WERI-Rb-1 (cell line): ENCODE results near the gene CDC45.

ENCODE experiments used
- DNase-seq: peaks from one replicate; pipeline ENCODE4 v3.0.0-alpha.2; 2020
- H3K27ac ChIP-seq: fragments of 250-450 bp; sonication (Bioruptor Pico); 2 replicates; pipeline ENCODE4 v1.5.1; 2020; ENCODE audit warnings: mild to moderate bottlenecking, moderate library complexity
- H3K27me3 ChIP-seq: fragments of 250-450 bp; sonication (Bioruptor Pico); 2 replicates; pipeline ENCODE4 v1.5.1; 2021; ENCODE audit warnings: mild to moderate bottlenecking, low read depth, moderate library complexity; ENCODE audit not compliant: insufficient read depth, severe bottlenecking
- H3K36me3 ChIP-seq: fragments of 250-450 bp; sonication (Bioruptor Pico); 2 replicates; pipeline ENCODE4 v1.5.1; 2020; ENCODE audit warnings: mild to moderate bottlenecking, moderate library complexity
- H3K4me3 ChIP-seq: 2 replicates; pipeline ENCODE4 v1.5.1; 2011; ENCODE audit warnings: low read depth, mild to moderate bottlenecking, control low read depth, low read length
- H3K9me3 ChIP-seq: fragments of 250-450 bp; sonication (Bioruptor Pico); 2 replicates; pipeline ENCODE4 v1.5.1; 2021; ENCODE audit warnings: mild to moderate bottlenecking, moderate library complexity; ENCODE audit not compliant: severe bottlenecking
- TF ChIP-seq, protein P1 (sequence below): IDR thresholded peaks from 2 replicates; pipeline ENCODE4 v1.5.1; 2011; ENCODE audit warnings: low read depth, mild to moderate bottlenecking, control low read depth, inconsistent platforms, low read length

The CDC45 gene

DNA sequence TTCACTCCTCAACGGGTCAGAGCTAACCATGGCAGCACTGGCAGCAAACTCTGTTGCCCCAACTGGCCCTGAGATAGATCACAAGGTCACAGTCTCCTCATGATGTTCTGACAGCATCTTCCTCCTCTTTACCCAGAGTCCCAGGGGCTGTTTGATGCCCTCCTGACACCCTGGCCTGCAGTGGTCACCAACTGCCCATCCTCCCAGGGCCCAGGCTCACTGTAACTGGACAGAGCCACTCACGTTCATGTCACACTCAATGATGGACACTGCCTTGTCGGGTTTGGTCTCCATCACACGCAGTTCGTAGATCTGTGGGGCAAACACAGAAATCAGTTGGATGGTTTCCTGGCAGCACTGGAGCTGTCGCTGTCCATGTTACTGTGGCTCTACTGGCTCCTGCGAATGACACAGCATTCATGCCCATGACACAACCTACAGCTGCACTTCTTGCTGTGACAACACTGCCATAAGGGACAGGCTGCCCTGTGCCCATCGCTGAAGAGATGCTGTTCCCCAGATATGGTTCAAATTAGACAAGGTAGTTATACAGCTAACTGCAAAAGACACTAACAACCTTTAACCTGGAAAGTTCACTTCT is 21.8 kb upstream of the CDC45 start:
- TF ChIP-seq, protein P1, sequence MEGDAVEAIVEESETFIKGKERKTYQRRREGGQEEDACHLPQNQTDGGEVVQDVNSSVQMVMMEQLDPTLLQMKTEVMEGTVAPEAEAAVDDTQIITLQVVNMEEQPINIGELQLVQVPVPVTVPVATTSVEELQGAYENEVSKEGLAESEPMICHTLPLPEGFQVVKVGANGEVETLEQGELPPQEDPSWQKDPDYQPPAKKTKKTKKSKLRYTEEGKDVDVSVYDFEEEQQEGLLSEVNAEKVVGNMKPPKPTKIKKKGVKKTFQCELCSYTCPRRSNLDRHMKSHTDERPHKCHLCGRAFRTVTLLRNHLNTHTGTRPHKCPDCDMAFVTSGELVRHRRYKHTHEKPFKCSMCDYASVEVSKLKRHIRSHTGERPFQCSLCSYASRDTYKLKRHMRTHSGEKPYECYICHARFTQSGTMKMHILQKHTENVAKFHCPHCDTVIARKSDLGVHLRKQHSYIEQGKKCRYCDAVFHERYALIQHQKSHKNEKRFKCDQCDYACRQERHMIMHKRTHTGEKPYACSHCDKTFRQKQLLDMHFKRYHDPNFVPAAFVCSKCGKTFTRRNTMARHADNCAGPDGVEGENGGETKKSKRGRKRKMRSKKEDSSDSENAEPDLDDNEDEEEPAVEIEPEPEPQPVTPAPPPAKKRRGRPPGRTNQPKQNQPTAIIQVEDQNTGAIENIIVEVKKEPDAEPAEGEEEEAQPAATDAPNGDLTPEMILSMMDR: no peak
- Histone ChIP-seq H3K27ac (no peak overlapping the region), H3K9me3 (no peaks in the 10 kb centered on the region), H3K4me3 (no peak overlapping the region), H3K36me3 (peaks cover 44% of the 10 kb centered on the region), H3K27me3 (no peaks in the 10 kb centered on the region)
- no peak for DNase-seq

- H3K27me3 ChIP-seq: no peaks in the 10 kb centered on the region
- H3K4me3 ChIP-seq: no peak overlapping the region
- no peaks in the 10 kb centered on the region for H3K9me3 ChIP-seq
- H3K27ac ChIP-seq: no peak overlapping the region
- no peak for DNase-seq
- H3K36me3 ChIP-seq: peaks cover 32% of the 10 kb centered on the region
- TF ChIP-seq, protein P1: no peak
Measured at GRCh38 chr22:19460036-19460435, 19.7 kb upstream of the CDC45 start.

DNA sequence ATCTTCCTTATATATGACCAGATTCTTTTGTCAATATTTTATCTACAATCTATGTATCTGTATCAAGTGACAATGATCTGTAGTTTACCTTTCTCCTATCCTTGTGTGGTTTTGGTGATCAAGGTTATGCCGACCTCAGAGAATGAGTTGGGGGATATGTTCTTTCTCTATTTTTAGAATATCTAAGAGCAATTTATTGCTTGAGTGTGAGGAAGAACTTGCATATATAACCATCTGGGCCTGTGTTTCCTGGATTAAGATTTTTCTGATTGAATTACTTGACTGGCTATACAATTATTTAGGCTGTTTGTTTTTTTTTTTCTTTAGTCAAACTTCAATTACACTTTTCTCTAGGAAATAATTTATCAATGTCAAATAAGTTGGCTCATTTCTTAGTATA is 18.2 kb upstream of the CDC45 start:
- no peaks in the 10 kb centered on the region for H3K9me3 ChIP-seq
- no peaks in the 10 kb centered on the region for H3K27me3 ChIP-seq
- H3K4me3 ChIP-seq: no peak overlapping the region
- peaks cover 33% of the 10 kb centered on the region for H3K36me3 ChIP-seq
- TF ChIP-seq, protein P1: no peak
- H3K27ac ChIP-seq: no peak overlapping the region
- no peak for DNase-seq

GRCh38 chr22:19463008-19463407 is 16.7 kb upstream of the CDC45 start:
- TF ChIP-seq, protein P1: no peak
- H3K36me3 ChIP-seq: peaks cover 45% of the 10 kb centered on the region
- DNase-seq: no peak
- H3K9me3 ChIP-seq: no peaks in the 10 kb centered on the region
- no peak overlapping the region for H3K4me3 ChIP-seq
- no peak overlapping the region for H3K27ac ChIP-seq
- H3K27me3 ChIP-seq: no peaks in the 10 kb centered on the region

- peaks cover 49% of the 10 kb centered on the region for H3K36me3 ChIP-seq
Measured at GRCh38 chr22:19463491-19464469, 15.9 kb upstream of the CDC45 start.

More at GRCh38 chr22:19463491-19464469, 15.9 kb upstream of the CDC45 start:
- TF ChIP-seq, protein P1: no peak
- Histone ChIP-seq H3K9me3 (no peaks in the 10 kb centered on the region), H3K27ac (peak overlapping the region; percentile 59), H3K4me3 (no peak overlapping the region), H3K27me3 (no peaks in the 10 kb centered on the region)
- no peak for DNase-seq
